Measurements from ENCODE around the gene WWTR1.

Gene WWTR1

GRCh38 chr3:149701206-149701976 is 43.6 kb upstream of the WWTR1 start:
- DNase-seq (ENCODE audit: low read depth): no peak
- no peak for TF ChIP-seq CTCF (conservative IDR thresholded peaks at IDR 0.05; ENCODE audit: low read depth, low read length)
- H3K4me3 ChIP-seq (ENCODE audit: low read depth, low read length): no peak overlapping the region

- no peak overlapping the region for H3K4me3 ChIP-seq (ENCODE audit: low read depth, low read length)
- no peak for TF ChIP-seq CTCF (conservative IDR thresholded peaks at IDR 0.05; ENCODE audit: low read depth, low read length)
- DNase-seq (ENCODE audit: low read depth): no peak
Observed at GRCh38 chr3:149688122-149688757, 30.4 kb upstream of the WWTR1 start.

- no peak for TF ChIP-seq CTCF (conservative IDR thresholded peaks at IDR 0.05; ENCODE audit: low read depth, low read length)
- DNase-seq (ENCODE audit: low read depth): no peak
- H3K4me3 ChIP-seq (ENCODE audit: low read depth, low read length): no peak overlapping the region
Observed at GRCh38 chr3:149686996-149687395, 29.2 kb upstream of the WWTR1 start.

- no peak for DNase-seq (ENCODE audit: low read depth)
- TF ChIP-seq CTCF (conservative IDR thresholded peaks at IDR 0.05; ENCODE audit: low read depth, low read length): no peak
- no peak overlapping the region for H3K4me3 ChIP-seq (ENCODE audit: low read depth, low read length)
Observed at GRCh38 chr3:149678351-149678950, 20.6 kb upstream of the WWTR1 start.

GRCh38 chr3:149673393-149673792 is 15.6 kb upstream of the WWTR1 start:
- DNase-seq (ENCODE audit: low read depth): no peak
- TF ChIP-seq CTCF (conservative IDR thresholded peaks at IDR 0.05; ENCODE audit: low read depth, low read length): no peak
- no peak overlapping the region for H3K4me3 ChIP-seq (ENCODE audit: low read depth, low read length)

- no peak overlapping the region for H3K4me3 ChIP-seq (ENCODE audit: low read depth, low read length)
Observed at GRCh38 chr3:149670742-149671492, 13.1 kb upstream of the WWTR1 start.

More at GRCh38 chr3:149670742-149671492, 13.1 kb upstream of the WWTR1 start:
- peak; percentile 43 for DNase-seq (ENCODE audit: low read depth)
- TF ChIP-seq CTCF (conservative IDR thresholded peaks at IDR 0.05; ENCODE audit: low read depth, low read length): no peak

Measured in choroid plexus epithelial cell (primary cell).